CD4-positive, alpha-beta T cell treated with Interleukin-4 for 1 hour (primary cell): Measurements from ENCODE around the gene TTC28.

Experiments used
- DNase-seq, 2 donors: peaks; one replicate each; pipeline ENCODE4 v3.0.0-alpha.2; 2020 to 2022

TTC28 gene

DNA sequence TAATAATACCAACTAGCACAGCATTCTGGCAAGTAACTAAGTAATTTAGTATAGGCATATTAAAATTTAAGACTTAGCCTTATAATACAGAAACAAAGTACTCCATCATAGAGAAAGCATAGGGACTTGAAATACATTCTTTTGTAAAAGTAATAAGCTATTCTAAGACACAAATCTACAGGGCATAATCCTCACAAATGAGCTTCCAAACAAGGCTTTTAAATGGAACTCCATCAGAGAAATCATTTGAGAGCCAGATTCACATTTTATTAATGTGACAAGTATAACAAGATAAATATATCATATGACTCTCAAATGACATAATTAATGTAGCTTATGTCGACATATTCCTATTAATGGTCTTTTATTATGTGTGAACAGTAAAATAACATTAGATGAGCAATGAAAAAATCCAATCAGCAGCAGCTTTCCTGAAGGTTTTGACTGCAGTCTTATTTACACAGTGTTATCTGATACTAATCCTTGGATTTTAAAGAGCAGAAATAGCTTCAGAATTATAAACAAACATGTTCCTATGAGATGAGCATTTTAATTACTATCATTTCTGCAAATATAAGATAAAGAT is 241.4 kb downstream of the TTC28 start:
- DNase-seq: no peak

DNA sequence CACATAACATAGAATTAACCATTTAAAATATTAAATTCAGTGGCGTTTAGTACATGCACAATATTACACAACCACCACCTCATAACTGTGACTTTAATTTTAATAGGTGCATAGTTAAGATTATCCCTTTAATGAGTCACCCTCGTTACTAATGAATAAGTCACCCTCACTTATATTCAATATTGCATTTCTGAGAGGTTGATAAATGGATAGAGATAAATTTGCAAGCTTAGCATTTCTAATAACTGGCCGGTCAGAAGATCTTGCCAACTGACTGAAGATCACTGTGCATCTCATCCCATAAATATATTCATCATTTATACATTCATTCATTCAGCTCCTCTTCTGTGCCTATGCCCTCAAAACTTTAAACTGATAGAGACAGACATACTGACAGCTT is 243.7 kb downstream of the TTC28 start:
- DNase-seq: no peak

DNA sequence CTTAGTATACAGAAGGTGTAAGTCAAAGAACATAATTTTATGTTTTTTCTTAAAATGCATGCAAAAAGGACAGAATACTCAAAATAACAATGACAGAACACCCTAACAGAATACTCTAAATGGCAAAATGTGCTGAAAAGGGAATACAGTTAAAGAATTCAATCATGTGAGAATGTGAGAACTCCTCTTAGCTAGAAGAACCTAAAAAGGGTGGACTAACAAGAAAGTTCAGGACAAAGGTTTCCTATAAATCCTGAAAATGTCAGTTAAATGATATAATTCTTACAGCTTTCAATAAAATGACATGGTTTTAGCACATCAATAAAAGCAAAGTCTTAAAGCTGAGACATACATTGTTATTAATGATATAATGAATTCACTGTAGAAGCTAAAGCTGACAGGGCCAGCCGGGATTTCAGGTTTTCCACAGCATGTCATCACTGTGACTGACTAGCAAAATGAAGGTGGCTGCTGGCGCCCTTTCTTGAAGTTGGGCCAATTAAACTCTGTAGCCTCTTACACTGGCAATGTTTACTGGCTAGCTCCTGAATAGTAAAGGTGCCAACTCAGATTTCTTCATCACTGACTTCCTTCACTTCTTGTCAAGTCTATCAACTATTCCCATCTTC is 244.4 kb downstream of the TTC28 start:
- no peak for DNase-seq

GRCh38 chr22:28430466-28431025 is 249.1 kb downstream of the TTC28 start:
- no peak for DNase-seq

GRCh38 chr22:28429711-28430110 is 249.9 kb downstream of the TTC28 start:
- DNase-seq: no peak

DNA sequence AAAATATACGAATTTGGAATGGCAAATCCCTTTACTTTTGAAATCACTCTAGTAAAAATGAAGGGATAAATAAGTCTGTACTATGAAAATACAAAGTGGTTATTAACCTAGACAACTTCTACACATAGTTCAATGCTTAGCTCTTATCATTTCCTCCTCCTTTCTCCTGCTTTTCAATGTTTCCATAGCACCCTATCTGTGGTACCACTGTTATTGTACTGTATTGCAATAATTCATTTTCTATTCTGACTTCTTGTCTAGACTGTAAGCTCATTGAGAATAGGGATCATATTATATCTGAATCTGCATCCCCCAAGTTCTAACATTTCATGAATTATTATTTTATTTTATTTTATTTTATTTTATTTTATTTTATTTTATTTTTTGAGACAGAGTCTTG is 251.4 kb downstream of the TTC28 start:
- no peak for DNase-seq

DNA sequence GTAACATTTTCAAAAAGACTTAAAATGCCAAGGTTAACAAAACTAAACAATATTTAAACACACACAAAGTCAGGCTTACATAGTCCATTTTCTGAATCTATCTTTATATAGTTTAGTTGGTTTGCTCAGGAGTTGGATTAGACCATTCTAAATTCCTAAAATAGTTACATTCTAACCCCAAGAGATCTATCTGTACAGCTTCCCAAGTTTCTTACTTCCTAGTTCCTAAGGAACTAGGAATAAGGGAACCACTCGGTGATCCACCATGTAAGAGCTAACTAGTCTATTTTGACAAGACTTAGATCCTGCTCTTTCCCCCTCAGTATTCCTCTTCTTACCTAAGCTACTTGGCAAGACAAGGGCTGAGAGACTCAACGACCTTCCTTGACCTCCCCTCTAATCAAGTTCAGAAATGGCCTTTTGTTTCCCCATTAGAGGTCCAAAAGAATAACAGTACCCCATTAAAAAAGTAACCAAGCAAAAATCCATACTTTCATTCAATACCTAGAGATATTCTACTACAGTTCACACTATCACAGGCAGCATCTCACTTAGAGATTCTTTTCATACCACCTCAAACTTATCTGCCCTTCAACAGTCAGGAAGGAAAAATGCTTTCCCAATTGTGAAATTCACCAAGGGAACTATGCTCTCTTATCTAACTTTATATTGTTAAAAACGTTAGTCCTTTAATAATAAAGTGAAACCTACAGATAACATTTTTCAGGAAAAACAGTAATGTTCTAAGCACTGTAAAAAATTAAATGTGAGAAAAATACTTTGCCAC is 253.1 kb downstream of the TTC28 start:
- no peak for DNase-seq

DNA sequence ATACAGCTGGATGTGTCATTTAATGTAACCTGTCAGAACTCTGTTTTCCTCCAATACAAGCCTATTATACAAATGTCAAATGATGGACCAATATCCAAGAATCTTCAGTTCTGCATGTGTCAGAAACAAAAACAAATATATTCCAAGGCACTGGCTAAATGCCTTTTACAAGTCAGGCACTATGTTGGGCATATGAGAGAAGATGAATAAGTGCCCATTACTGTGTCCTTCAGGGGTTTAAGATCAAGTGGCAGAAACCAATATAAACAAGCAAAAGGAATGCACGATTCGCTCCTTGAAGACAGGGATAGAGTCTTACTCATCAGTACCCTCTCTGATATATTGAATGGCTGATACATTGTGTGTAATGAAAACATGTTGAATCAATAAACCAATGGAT is 254.4 kb downstream of the TTC28 start:
- DNase-seq: no peak

- DNase-seq: no peak
These were observed 255.1 kb downstream of the TTC28 start for GRCh38 chr22:28424427-28425080.

- DNase-seq: no peak
These were observed 259.7 kb downstream of the TTC28 start for GRCh38 chr22:28419919-28420318.

DNA sequence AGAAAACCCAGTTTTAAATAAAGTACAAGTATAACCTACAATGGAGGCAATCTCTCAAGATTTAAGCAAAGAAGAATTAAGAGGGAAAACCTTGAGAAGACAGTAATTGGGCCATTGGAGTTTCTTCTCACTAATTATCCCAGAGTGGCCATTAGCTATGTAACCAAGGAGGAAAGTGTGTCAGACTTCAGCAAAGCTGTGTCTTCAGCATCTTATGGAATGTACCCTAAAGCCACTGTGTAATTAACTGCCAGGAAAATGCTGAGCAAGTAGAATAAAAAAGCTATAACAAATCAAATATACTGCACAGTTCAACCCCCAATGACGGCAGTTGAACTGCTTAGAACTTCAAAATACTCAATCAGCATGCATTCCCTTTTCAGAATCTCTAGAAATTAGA is 261.6 kb downstream of the TTC28 start:
- no peak for DNase-seq

GRCh38 chr22:28417431-28417830 is 262.2 kb downstream of the TTC28 start:
- DNase-seq: no peak

DNA sequence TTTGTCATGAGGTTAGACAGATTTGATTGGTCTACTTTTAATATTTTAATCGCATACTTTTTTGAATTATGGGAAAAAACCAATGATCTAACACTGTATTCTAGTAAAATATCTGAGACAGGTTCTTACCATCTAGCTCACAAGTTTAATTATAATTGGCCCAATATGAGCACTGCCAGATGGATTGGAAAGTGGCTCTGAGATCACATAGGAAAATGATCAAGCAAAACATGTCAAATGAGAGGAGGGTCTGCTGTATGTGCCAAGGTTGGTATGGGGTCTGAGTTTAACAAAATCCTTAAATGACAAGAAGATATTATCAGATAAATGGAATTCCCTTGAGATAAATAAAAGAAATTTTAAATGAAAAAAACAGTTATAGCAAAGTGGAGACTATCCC is 264.7 kb downstream of the TTC28 start:
- no peak for DNase-seq

GRCh38 chr22:28413612-28414399 is 265.8 kb downstream of the TTC28 start:
- no peak for DNase-seq

GRCh38 chr22:28412109-28412508 is 267.5 kb downstream of the TTC28 start:
- no peak for DNase-seq

DNA sequence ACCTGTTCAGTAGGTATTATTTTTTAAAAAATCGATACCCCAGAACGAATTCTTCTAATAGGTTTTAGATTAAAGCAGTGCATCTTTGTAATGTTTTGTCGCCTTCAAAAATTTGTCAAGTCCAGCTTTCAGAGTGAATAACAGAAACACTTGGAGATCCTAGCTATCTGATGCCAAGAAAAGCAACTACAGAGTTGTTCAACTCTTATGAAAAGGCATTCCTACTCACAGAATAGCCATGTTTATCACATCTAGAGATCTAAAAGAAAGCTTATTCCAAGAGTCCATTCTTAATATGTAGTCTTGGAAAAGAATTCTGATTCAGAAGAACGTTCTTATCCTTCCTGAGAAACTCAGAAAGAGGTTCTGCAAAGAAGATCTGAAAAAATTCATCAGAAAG is 268.5 kb downstream of the TTC28 start:
- no peak for DNase-seq

DNA sequence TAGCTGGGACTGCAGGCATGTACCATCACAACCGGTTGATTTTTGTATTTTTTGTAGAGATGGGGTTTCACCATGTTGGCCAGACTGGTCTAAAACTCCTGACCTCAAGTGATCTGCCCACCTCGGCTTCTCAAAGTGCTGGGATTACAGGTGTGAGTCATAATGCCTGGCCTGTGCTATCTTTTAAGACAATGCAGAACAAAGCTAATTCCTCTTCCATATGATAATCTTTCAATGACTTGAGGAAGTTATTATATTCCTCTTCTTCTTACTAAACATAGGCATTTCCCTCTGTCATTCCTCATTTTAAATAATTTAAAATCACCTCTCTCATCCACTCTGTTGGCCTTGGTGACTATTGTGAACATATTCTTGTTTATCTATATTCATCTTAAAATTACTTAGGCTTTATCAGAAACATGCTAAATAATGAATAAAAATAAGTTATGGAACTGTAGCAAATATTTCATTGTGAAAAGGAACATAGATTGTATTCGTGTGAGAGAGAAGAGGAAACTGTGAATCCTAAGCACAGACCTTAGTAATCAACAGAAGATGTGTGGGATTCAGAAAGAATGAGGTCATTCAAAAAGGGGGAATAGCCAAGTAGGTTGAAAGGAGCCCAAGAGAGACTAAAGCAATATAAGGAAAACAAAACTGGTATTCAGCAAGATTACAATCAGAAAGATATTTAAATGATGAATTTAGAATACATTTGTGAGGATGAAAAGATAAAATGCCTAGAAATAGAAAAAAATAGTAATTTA is 269.4 kb downstream of the TTC28 start:
- DNase-seq: no peak

GRCh38 chr22:28408709-28409108 is 270.9 kb downstream of the TTC28 start:
- DNase-seq: no peak

- no peak for DNase-seq
These were observed 272.0 kb downstream of the TTC28 start for GRCh38 chr22:28407645-28408044.

DNA sequence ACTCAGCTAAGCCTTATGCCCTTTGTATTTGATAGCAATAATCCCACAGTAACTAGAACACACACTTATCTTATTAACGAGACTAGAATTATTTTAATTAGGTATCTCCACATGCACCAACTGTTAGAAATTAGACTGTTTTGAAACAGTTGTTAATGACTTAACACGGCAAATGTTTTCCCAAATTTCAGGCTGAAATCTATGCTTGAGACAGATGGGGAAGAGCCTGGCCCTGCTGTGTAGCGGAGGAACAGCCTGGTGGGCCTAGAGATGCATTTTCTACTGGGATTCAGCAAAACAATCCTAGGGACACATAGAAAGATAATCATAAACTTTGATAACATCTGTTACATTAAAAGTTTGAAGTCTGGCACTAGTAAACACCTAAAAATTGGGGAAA is 273.4 kb downstream of the TTC28 start:
- no peak for DNase-seq

- DNase-seq: no peak
These were observed 274.1 kb downstream of the TTC28 start for GRCh38 chr22:28405588-28405987.

DNA sequence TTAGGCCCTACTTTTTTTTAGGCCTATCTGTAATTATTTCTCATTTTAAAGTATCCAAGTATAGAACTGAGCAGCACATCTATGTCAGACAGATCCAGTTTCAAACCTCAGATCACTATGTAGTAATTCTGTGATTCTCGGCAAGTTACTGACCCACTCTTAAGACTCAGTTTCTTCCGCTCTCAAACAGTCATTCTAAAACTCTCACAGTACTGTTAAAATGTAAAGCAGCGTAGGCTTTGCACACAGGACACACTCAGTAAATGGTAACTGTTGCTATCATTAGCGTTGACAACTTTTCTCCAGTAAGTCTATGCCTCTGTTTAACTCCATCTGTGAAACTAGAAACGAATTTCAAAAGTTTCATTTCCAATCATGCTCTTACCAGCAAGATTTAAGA is 277.1 kb downstream of the TTC28 start:
- no peak for DNase-seq
